Psoas muscle (tissue), 8 donors: ENCODE data around the gene SRF. TPM values are rescaled to one million over a fixed set of nuclear protein-coding genes. Genes with fewer than 3 reads are reported as not detected.

Source experiments
- ATAC-seq, 4 donors: fragments of 200-7000 bp; cut with Tn5 transposase; one replicate each; pipeline ENCODE4 v1.9.1; 2020; ENCODE audit warnings: moderate library complexity in 3 of 4, mild to moderate bottlenecking in 2 of 4
- DNase-seq, 2 donors: peaks; one replicate each; pipeline ENCODE4 v3.0.0-alpha.2; 2020
- H3K27ac ChIP-seq: fragments of 200-600 bp; one replicate; pipeline ENCODE4 v1.8.0; 2022
- H3K27me3 ChIP-seq, 3 donors: fragments of 200-600 bp in 1 of 3; one replicate each; pipeline versions ENCODE4 v1.6.1 to v1.8.0; 2013 to 2022; ENCODE audit warnings: low read length in 2 of 3, mild to moderate bottlenecking in 2 of 3, moderate library complexity in 1 of 3; ENCODE audit not compliant: insufficient read depth in 3 of 3
- H3K36me3 ChIP-seq, 2 donors: fragments of 200-600 bp in 1 of 2; one replicate each; pipeline versions ENCODE4 v1.6.1 to v1.8.0; 2013 to 2022; ENCODE audit warnings: low read depth in 1 of 2, mild to moderate bottlenecking in 1 of 2, moderate library complexity in 1 of 2; ENCODE audit not compliant: insufficient read depth in 1 of 2
- H3K4me1 ChIP-seq: fragments of 200-600 bp; one replicate; pipeline ENCODE4 v1.8.0; 2022
- H3K4me3 ChIP-seq: fragments of 200-600 bp; one replicate; pipeline ENCODE4 v1.8.0; 2022; ENCODE audit warnings: mild to moderate bottlenecking
- H3K9me3 ChIP-seq: fragments of 200-600 bp; one replicate; pipeline ENCODE4 v1.8.0; 2022
- CTCF ChIP-seq: fragments of 200-600 bp; IDR thresholded peaks from one replicate; pipeline ENCODE4 v1.8.0; 2022; ENCODE audit warnings: antibody characterized with exemption
- WGBS, 3 donors: extraction: QIAGEN DNeasy Blood & Tissue Kit; methylation state at CpG; one replicate each; pipeline versions ENCODE4 v1.1.6 to v1.1.7; 2013; 5-methylcytosine and 5-hydroxymethylcytosine counted together
- intact Hi-C, 2 donors: fragments of 100-400 bp; cut with DNase I; formaldehyde crosslinking; loops; one replicate each; pipeline versions ENCODE4 v1.11.0 to v1.14.2; 2022
- polyA plus RNA-seq, 3 donors: library from polyadenylated mRNA; stranded (reverse); fragments of 200-250 nt; gene quantifications; one replicate each; pipeline ENCODE4 v1.2.3, GENCODE V29; 2013
- total RNA-seq, 4 donors: library from RNA; stranded (reverse); fragmentation: NEBNext Ultra II Directional in 2 of 4; extraction: Animal tissue kit (Norgen Biotek cat#: 25700) in 2 of 4; gene quantifications; one replicate each; pipeline versions ENCODE4 v1.2.1 to v1.2.4, GENCODE V29; 2021 to 2023
- donor health status: healthy with polysubstance abuse.
- donor health status: DM: no; HTN: no; CAD: no; lungs with moderate emphysema.
- donor health status: Bipolar disorder and iron deficiency.
- donor health status: healthy.
- donor health status: DM: yes; HTN: yes; CAD: no.
- donor health status: DM: no; HTN: no; CAD: no.
- donor health status: DM: no; HTN: no; CAD: no.
- donor health status: DM: yes; HTN: yes; CAD: no.

SRF gene
- total and polyA plus RNA-seq, 7 donors = 26.3 to 57.7 (median 39.3) TPM

GRCh38 chr6:43204271-43205105 is 33.4 kb downstream of the SRF start:
- ATAC-seq (no peak), DNase-seq (no peak)
- peaks cover 0 to 73% of the 10 kb centered on the region in 2 donors for H3K36me3 ChIP-seq
- 92 to 97% (median 94%) methylated on average over 23 of the region's 23 CpGs for WGBS, 3 donors
- no peak for TF ChIP-seq CTCF
- no peaks in the 10 kb centered on the region for H3K4me1 ChIP-seq
- intact Hi-C loops = no loop called here
- no peak overlapping the region for H3K27ac ChIP-seq
- H3K27me3 ChIP-seq = no peaks in the 10 kb centered on the region
- H3K4me3 ChIP-seq = no peak overlapping the region
- H3K9me3 ChIP-seq = no peaks in the 10 kb centered on the region

- no peaks in the 10 kb centered on the region for H3K4me1 ChIP-seq
- no peak overlapping the region for H3K27ac ChIP-seq
- H3K4me3 ChIP-seq = no peak overlapping the region
- DNase-seq = no peak
- TF ChIP-seq CTCF = no peak
- H3K27me3 ChIP-seq = no peaks in the 10 kb centered on the region
- peaks cover 0 to 60% of the 10 kb centered on the region in 2 donors for H3K36me3 ChIP-seq
- 94 to 98% (median 96%) methylated on average over 10 of the region's 10 CpGs for WGBS, 3 donors
- ATAC-seq = no peak
- intact Hi-C loops = no loop called here
- no peaks in the 10 kb centered on the region for H3K9me3 ChIP-seq
These were observed 34.8 kb downstream of the SRF start for GRCh38 chr6:43205849-43206248.

- Histone ChIP-seq H3K4me3 (no peak overlapping the region), H3K9me3 (no peaks in the 10 kb centered on the region), H3K4me1 (no peaks in the 10 kb centered on the region), H3K27me3 (no peaks in the 10 kb centered on the region), H3K36me3 (peaks cover 0 to 50% of the 10 kb centered on the region in 2 donors), H3K27ac (no peak overlapping the region)
- DNase-seq (no peak), ATAC-seq (no peak)
- 89 to 98% (median 95%) methylated on average over 2 of the region's 2 CpGs for WGBS, 3 donors
- no peak for TF ChIP-seq CTCF
- intact Hi-C loops = no loop called here
These were observed 36.2 kb downstream of the SRF start for GRCh38 chr6:43207286-43207685.

- no peak for TF ChIP-seq CTCF
- no peak for ATAC-seq
- Histone ChIP-seq H3K27ac (no peak overlapping the region), H3K27me3 (no peaks in the 10 kb centered on the region), H3K36me3 (peaks cover 2 to 49% of the 10 kb centered on the region in 2 donors), H3K4me1 (no peaks in the 10 kb centered on the region), H3K9me3 (no peaks in the 10 kb centered on the region), H3K4me3 (no peak overlapping the region)
- no peak for DNase-seq
- WGBS, 3 donors = 84 to 95% (median 89%) methylated on average over 1 of the region's 1 CpG
- intact Hi-C loops = no loop called here
These were observed 40.9 kb downstream of the SRF start for GRCh38 chr6:43211955-43212354.
